GM12891 (cell line): Measurements from ENCODE around the gene PTDSS2.
A peak's percentile ranks its signal among the peaks of the same experiment; 100 is the strongest.

Experiments used
- DNase-seq: peaks from one replicate; pipeline ENCODE4 v3.0.0; 2011; ENCODE audit warnings: low spot score; ENCODE audit not compliant: insufficient read length
- FAIRE-seq: peaks from 2 replicates; lab custom pipeline; 2011; peaks lifted over from hg19 to GRCh38; lab: Jason Lieb, UNC
- PAX5 ChIP-seq: IDR thresholded peaks from 2 replicates; pipeline ENCODE4 v1.6.1; 2011; ENCODE audit warnings: low read length, moderate library complexity, mild to moderate bottlenecking; ENCODE audit not compliant: insufficient read depth, severe bottlenecking
- POLR2A ChIP-seq: IDR thresholded peaks from 2 replicates; pipeline ENCODE4 v1.6.1; 2011; ENCODE audit warnings: low read depth, low read length, control low read depth
- POLR2AphosphoS5 ChIP-seq: IDR thresholded peaks from 2 replicates; pipeline ENCODE4 v1.6.1; 2011; ENCODE audit warnings: low read depth, low read length, control low read depth
- POU2F2 ChIP-seq: IDR thresholded peaks from 2 replicates; pipeline ENCODE4 v1.6.1; 2011; ENCODE audit warnings: low read depth, mild to moderate bottlenecking, control low read depth, low read length, moderate library complexity
- SPI1 ChIP-seq: IDR thresholded peaks from 2 replicates; pipeline ENCODE4 v1.6.1; 2011; ENCODE audit warnings: low read depth, low read length, control low read depth
- TAF1 ChIP-seq: IDR thresholded peaks from 2 replicates; pipeline ENCODE4 v1.6.1; 2011; ENCODE audit warnings: low read depth, low read length, control low read depth

Gene PTDSS2

DNA sequence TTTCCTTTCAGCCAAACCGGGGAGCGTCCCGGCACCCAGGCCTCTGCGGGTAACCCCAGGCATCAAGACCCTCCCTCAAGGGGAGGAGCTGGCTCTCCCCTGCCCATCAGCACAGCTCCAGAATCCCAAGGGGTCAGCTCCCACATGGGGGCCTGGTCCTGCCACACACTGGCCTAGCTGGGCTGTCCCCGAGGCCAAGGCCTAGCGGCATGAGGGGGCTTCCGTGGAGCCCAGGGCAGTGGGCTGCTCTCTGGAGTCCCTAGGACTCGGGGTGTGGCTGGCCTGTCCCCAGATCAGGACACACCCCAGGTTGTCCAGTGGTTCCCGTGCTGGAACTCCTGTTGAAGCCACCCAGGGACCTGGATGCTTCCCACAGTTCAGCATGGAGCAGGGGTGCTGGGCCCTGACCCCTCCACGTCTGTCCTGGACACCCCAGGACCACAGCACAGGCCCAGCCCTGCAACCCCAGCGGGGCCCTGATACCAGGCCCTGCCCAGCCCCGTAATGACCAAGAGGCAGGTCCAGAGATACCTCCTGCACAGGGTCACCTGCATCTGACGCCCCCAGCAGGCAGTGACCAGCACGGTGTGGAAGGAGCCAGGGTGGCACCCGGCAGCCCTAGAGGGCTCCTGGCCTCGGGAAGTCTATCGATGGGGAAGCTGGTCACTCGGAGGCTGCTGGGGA, 79.8 kb downstream of the PTDSS2 start:
- DNase-seq (no peak), FAIRE-seq (no peak)
- TF ChIP-seq POU2F2: no peak
- no peak for TF ChIP-seq TAF1
- no peak for TF ChIP-seq POLR2AphosphoS5
- TF ChIP-seq SPI1: no peak
- no peak for TF ChIP-seq PAX5
- TF ChIP-seq POLR2A: no peak

GRCh38 chr11:530960-531831, 81.1 kb downstream of the PTDSS2 start:
- DNase-seq (no peak), FAIRE-seq (no peak)
- no peak for TF ChIP-seq PAX5
- no peak for TF ChIP-seq SPI1

DNA sequence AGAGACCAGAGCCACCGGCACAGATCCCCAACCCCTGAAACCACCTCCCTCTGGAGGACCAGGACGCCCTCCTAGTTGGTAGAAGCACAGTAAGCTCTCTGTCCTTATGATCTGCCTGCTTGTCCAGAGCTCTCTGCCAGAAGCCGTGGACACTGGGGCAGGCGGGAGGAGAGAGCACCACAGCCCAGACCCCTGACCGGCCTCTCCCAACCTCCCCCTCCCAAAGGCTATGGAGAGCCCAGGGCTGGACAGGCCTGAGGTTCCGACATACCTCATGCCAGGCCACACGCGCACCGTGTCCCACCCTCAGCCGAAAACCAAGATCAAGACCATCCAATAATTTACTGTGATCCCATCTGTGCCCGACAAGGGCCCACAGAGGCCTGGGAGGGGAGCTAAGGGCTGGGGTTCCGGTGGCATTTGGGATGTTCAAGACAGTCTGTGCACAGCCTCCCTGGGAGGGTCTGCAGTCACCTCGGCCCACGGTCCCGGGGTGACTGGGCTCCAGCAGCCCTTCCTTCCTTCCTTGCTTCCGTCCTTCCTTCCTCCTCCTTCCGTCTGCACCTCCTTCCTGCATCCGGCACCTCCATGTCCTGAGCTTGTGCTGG, 81.9 kb downstream of the PTDSS2 start:
- FAIRE-seq (no peak), DNase-seq (no peak)
- TF ChIP-seq TAF1 (no peak), POLR2AphosphoS5 (no peak), POU2F2 (no peak), POLR2A (no peak), PAX5 (no peak), SPI1 (no peak)

DNA sequence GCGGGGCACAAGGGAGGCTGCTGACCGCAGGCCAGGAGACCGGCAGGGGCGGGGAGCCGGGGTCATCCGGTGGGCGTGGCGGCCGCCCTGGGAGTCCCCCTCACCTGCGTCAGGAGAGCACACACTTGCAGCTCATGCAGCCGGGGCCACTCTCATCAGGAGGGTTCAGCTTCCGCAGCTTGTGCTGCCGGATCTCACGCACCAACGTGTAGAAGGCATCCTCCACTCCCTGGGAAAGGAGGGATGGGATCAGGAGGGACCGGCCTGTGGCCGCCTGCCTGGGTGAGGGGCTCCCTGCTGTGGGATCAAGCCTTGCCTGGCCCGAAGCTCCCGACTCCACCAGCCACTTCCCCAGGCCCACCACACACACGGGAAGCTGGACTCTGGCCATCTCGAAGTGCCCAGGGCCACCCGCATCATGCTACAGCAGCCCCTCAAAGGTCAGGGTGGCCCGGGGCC, 82.5 kb downstream of the PTDSS2 start:
- FAIRE-seq (no peak), DNase-seq (no peak)
- TF ChIP-seq POLR2A (no peak), POU2F2 (no peak)

DNA sequence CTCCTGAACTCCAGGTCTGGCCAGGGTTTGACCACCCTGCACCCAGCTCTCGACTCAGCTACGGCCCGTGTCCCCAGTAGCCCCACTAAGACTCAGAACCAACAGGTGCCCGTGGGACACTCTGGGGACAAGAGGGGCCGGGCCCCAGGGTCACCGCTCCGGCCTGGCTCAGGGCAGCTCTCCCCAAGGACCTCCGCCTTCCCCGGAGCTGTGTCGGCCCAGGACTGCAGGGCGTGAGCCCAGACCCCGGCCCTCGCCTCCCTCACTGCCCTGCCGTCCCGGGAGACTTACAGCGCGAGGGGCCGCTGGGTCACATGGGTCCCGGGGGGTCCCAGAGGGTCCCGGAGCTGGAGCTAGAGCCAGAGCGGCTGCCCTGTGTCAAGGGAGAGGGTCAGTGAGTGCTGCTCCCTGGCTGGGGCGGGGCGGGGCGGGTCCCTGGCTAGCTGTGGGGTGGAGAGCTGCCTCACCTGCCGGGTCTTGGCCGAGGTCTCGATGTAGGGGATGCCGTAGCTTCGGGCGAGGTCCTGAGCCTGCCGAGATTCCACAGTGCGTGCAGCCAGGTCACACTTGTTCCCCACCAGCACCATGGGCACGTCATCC, 83.0 kb downstream of the PTDSS2 start:
- FAIRE-seq (no peak), DNase-seq (no peak)
- TF ChIP-seq SPI1 (no peak), POLR2A (no peak), PAX5 (no peak), POLR2AphosphoS5 (no peak)

GRCh38 chr11:533586-534395, 83.7 kb downstream of the PTDSS2 start:
- FAIRE-seq: no peak
- TF ChIP-seq POLR2A (no peak), SPI1 (no peak), PAX5 (no peak)
- DNase-seq: no peak

- TF ChIP-seq SPI1 (no peak), POLR2AphosphoS5 (no peak), POLR2A (no peak), TAF1 (no peak), POU2F2 (no peak), PAX5 (no peak)
- FAIRE-seq: peak; percentile 40
- DNase-seq: no peak
Measured at GRCh38 chr11:534396-535209, 84.5 kb downstream of the PTDSS2 start.

- FAIRE-seq (no peak), DNase-seq (no peak)
- TF ChIP-seq POLR2A (no peak), TAF1 (no peak), POU2F2 (no peak), SPI1 (no peak), PAX5 (no peak), POLR2AphosphoS5 (no peak)
Measured at GRCh38 chr11:535210-535518, 85.1 kb downstream of the PTDSS2 start.
